22Rv1 (cell line): ENCODE data around the gene ZFPL1.

Experiments used
- H3K27ac ChIP-seq: fragments of 450-650 bp; 2 replicates; pipeline ENCODE4 v1.5.1; 2017
- CTCF ChIP-seq: fragments of 450-650 bp; IDR thresholded peaks from 2 replicates; pipeline ENCODE4 v1.5.1; 2017; ENCODE audit warnings: mild to moderate bottlenecking
- ZFX ChIP-seq: fragments of 450-650 bp; IDR thresholded peaks from 2 replicates; pipeline ENCODE4 v1.6.1; 2017; ENCODE audit warnings: antibody characterized with exemption, borderline replicate concordance

Gene ZFPL1

GRCh38 chr11:65083834-65084597 lies at the start of gene ZFPL1, which contains the start of gene CDCA5:
Gene ZFPL1, plus strand, starts transcription at chr11:65084222. Its CDS starts 477 bp downstream, at chr11:65084699.
Gene CDCA5, minus strand, starts transcription at chr11:65084040. Its CDS starts 62 bp downstream, at chr11:65083978.
- TF ChIP-seq CTCF, result no peak
- no peak for TF ChIP-seq ZFX
- H3K27ac ChIP-seq, result peak within 1 kb of the TSS; percentile 80

GRCh38 chr11:65034423-65034822 lies 49.6 kb upstream of the ZFPL1 start:
- H3K27ac ChIP-seq, result no peak overlapping the region
- TF ChIP-seq ZFX (no peak), CTCF (no peak)

GRCh38 chr11:65035579-65035978 lies 48.4 kb upstream of the ZFPL1 start:
- H3K27ac ChIP-seq, result no peak overlapping the region
- TF ChIP-seq ZFX (no peak), CTCF (no peak)

- no peak overlapping the region for H3K27ac ChIP-seq
- TF ChIP-seq CTCF (no peak), ZFX (no peak)
Measured at GRCh38 chr11:65036931-65037330, 47.1 kb upstream of the ZFPL1 start.

GRCh38 chr11:65040520-65040846 lies 43.5 kb upstream of the ZFPL1 start:
- peak overlapping the region; percentile 95 for H3K27ac ChIP-seq

GRCh38 chr11:65040847-65041622 lies 43.0 kb upstream of the ZFPL1 start, which contains the start of gene SAC3D1:
Gene SAC3D1, plus strand, starts transcription at chr11:65041210. Its CDS starts 83 bp downstream, at chr11:65041293.
- TF ChIP-seq ZFX (no peak), CTCF (no peak)
- H3K27ac ChIP-seq, result peak within 1 kb of the TSS; percentile 95

More at GRCh38 chr11:65040520-65040846, 43.5 kb upstream of the ZFPL1 start:
- no peak for TF ChIP-seq ZFX
- TF ChIP-seq CTCF, result no peak
